Loucy (cell line): ENCODE data around the gene SOCS7.

ENCODE experiments used
- CTCF ChIP-seq: fragments of 200-600 bp; sonication (generic); conservative IDR thresholded peaks from 2 replicates; pipeline ENCODE4 v1.5.1; 2014; ENCODE audit warnings: mild to moderate bottlenecking, antibody characterized with exemption, low read length
- EZH2phosphoT487 ChIP-seq: fragments of 200-600 bp; IDR thresholded peaks from 2 replicates; pipeline ENCODE4 v1.6.1; 2018; ENCODE audit warnings: antibody characterized with exemption, mild to moderate bottlenecking, moderate library complexity, borderline replicate concordance

GRCh38 chr17:38430822-38431221, 79.2 kb downstream of the SOCS7 start:
- TF ChIP-seq CTCF (no peak), EZH2phosphoT487 (no peak)
